Mesenchymal stem cell (in vitro differentiated cells and primary cell): ENCODE data around the gene ADCK2.
"Not testable (repeated sequence)": the region's sequence is repeated elsewhere in the genome, so short reads cannot be mapped to it uniquely, and the experiment has no call there.

ENCODE experiments used
- DNase-seq: peaks from one replicate; pipeline ENCODE4 v3.0.0-alpha.2; 2013
- H2AFZ ChIP-seq: one replicate; pipeline ENCODE4 v1.6.1; 2013; ENCODE audit warnings: low read depth, mild to moderate bottlenecking, control low read depth, inconsistent platforms, low read length, moderate library complexity
- H2AK5ac ChIP-seq: 2 replicates; pipeline ENCODE4 v1.6.1; 2013; ENCODE audit warnings: low read length, moderate library complexity, mild to moderate bottlenecking, inconsistent platforms; ENCODE audit not compliant: severe bottlenecking
- H2BK120ac ChIP-seq: one replicate; pipeline ENCODE4 v1.6.1; 2013; ENCODE audit warnings: low read depth, mild to moderate bottlenecking, inconsistent platforms, low read length, moderate library complexity
- H2BK12ac ChIP-seq, 2 experiments: one replicate each; pipeline ENCODE4 v1.6.1; 2013; ENCODE audit warnings: inconsistent platforms in 2 of 2, low read length in 2 of 2, mild to moderate bottlenecking in 2 of 2, moderate library complexity in 2 of 2, control low read depth in 1 of 2
- H2BK15ac ChIP-seq: one replicate; pipeline ENCODE4 v1.6.1; 2013; ENCODE audit warnings: mild to moderate bottlenecking, low read depth, inconsistent platforms; ENCODE audit not compliant: poor library complexity, severe bottlenecking
- H2BK5ac ChIP-seq: 2 replicates; pipeline ENCODE4 v1.6.1; 2013; ENCODE audit warnings: low read depth, mild to moderate bottlenecking, low read length, control low read depth, inconsistent platforms; ENCODE audit not compliant: poor library complexity, severe bottlenecking
- H3K14ac ChIP-seq, 2 experiments: one replicate each; pipeline ENCODE4 v1.6.1; 2013; ENCODE audit warnings: inconsistent platforms in 2 of 2, low read length in 2 of 2, control low read depth in 1 of 2, mild to moderate bottlenecking in 1 of 2, moderate library complexity in 1 of 2
- H3K18ac ChIP-seq, 2 experiments: one replicate each; pipeline ENCODE4 v1.6.1; 2013; ENCODE audit warnings: inconsistent platforms in 2 of 2, low read length in 2 of 2, control low read depth in 1 of 2, low read depth in 1 of 2, mild to moderate bottlenecking in 1 of 2
- H3K23ac ChIP-seq, 2 experiments: one replicate each; pipeline ENCODE4 v1.6.1; 2013; ENCODE audit warnings: inconsistent platforms in 2 of 2, low read length in 2 of 2, mild to moderate bottlenecking in 2 of 2, moderate library complexity in 2 of 2, control low read depth in 1 of 2
- H3K27ac ChIP-seq: 2 replicates; pipeline ENCODE4 v1.5.1; 2013; ENCODE audit warnings: mild to moderate bottlenecking, moderate library complexity, low read length, control low read depth, inconsistent platforms; ENCODE audit not compliant: poor library complexity, severe bottlenecking
- H3K27me3 ChIP-seq, 2 experiments: 2 replicates each; pipeline versions ENCODE4 v1.6.1 to v1.7.0; 2013; ENCODE audit warnings: low read length in 2 of 2, mild to moderate bottlenecking in 2 of 2, moderate library complexity in 2 of 2, control low read depth in 1 of 2, inconsistent platforms in 1 of 2; ENCODE audit not compliant: control insufficient read depth in 1 of 2, insufficient read depth in 1 of 2
- H3K36me3 ChIP-seq, 2 experiments: 2 replicates each; pipeline versions ENCODE4 v1.6.1 to v1.7.0; 2013; ENCODE audit warnings: low read length in 2 of 2, control low read depth in 1 of 2, inconsistent platforms in 1 of 2, low read depth in 1 of 2, mild to moderate bottlenecking in 1 of 2; ENCODE audit not compliant: insufficient read depth in 2 of 2, control insufficient read depth in 1 of 2
- H3K4ac ChIP-seq, 2 experiments: one replicate each; pipeline ENCODE4 v1.6.1; 2013; ENCODE audit warnings: inconsistent platforms in 2 of 2, low read length in 2 of 2, mild to moderate bottlenecking in 2 of 2, moderate library complexity in 2 of 2, control low read depth in 1 of 2, low read depth in 1 of 2
- H3K4me1 ChIP-seq: 2 replicates; pipeline ENCODE4 v1.6.1; 2013; ENCODE audit warnings: low read depth, low read length, control low read depth; ENCODE audit not compliant: control insufficient read depth, insufficient read depth
- H3K4me2 ChIP-seq: 2 replicates; pipeline ENCODE4 v1.6.1; 2013; ENCODE audit warnings: low read length, mild to moderate bottlenecking, inconsistent platforms; ENCODE audit not compliant: poor library complexity, severe bottlenecking
- H3K4me3 ChIP-seq, 2 experiments: 2 replicates each; pipeline versions ENCODE4 v1.5.1 to v1.7.0; 2013; ENCODE audit warnings: low read length in 2 of 2, mild to moderate bottlenecking in 2 of 2, control low read depth in 1 of 2, low read depth in 1 of 2; ENCODE audit not compliant: insufficient read depth in 1 of 2
- H3K79me1 ChIP-seq: replicated peaks from 2 replicates; pipeline ENCODE4 v1.6.1; 2013; ENCODE audit warnings: mild to moderate bottlenecking, control low read depth, low read length, inconsistent platforms; ENCODE audit not compliant: poor library complexity, severe bottlenecking
- H3K9ac ChIP-seq: 2 replicates; pipeline ENCODE4 v1.7.0; 2013; ENCODE audit warnings: mild to moderate bottlenecking, low read length, moderate library complexity
- H3K9me3 ChIP-seq: 2 replicates; pipeline ENCODE4 v1.7.0; 2013; ENCODE audit warnings: mild to moderate bottlenecking, low read length; ENCODE audit not compliant: control insufficient read depth
- H4K8ac ChIP-seq: one replicate; pipeline ENCODE4 v1.6.1; 2013; ENCODE audit warnings: inconsistent platforms, mild to moderate bottlenecking, low read length, moderate library complexity
- H4K91ac ChIP-seq: one replicate; pipeline ENCODE4 v1.6.1; 2013; ENCODE audit warnings: mild to moderate bottlenecking, low read length, inconsistent platforms
- WGBS: methylation state at CpG from one replicate; pipeline ENCODE4 v1.1.7; 2013; ENCODE audit warnings: mixed read lengths; 5-methylcytosine and 5-hydroxymethylcytosine counted together

ADCK2 gene

DNA sequence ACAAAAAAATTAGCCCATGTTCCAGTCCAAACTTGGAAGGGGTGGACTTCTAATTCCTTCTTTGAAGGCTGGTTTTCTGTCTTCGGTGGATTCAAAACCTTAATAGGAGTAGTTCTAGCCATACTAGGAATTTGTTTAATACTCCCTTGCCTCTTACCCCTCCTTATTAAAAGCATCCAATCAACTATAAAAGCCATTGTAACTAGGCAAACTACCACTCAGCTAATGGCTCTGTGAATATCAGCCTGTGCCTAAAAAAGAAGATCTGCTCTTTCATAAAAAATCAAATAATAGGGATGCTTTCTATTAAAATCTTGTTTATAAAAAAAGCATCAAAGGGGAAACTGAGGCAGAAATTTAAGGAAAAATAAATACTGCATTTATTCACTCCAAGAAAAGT is 4.1 kb upstream of the ADCK2 start:
- Histone ChIP-seq H2AFZ (no peak overlapping the region), H3K4ac (no peak overlapping the region), H3K79me1 (peaks cover 1% of the 10 kb centered on the region)

GRCh38 chr7:140669352-140669751 is 3.4 kb upstream of the ADCK2 start:
- H3K14ac ChIP-seq, result no peak overlapping the region
- no peak overlapping the region for H3K18ac ChIP-seq
- H2BK12ac ChIP-seq, result no peak overlapping the region
- H3K36me3 ChIP-seq, result no peaks in the 10 kb centered on the region
- no peak overlapping the region for H3K4ac ChIP-seq
- peaks cover 13% of the 10 kb centered on the region for H3K4me1 ChIP-seq
- 89% methylated on average over 3 of the region's 3 CpGs for WGBS
- DNase-seq, result no peak
- no peak overlapping the region for H2BK15ac ChIP-seq
- no peak overlapping the region for H2AK5ac ChIP-seq
- no peak overlapping the region for H4K91ac ChIP-seq
- no peak overlapping the region for H2BK5ac ChIP-seq
- H3K9ac ChIP-seq, result no peak overlapping the region
- H3K27me3 ChIP-seq, result no peaks in the 10 kb centered on the region
- H2BK120ac ChIP-seq, result no peak overlapping the region
- no peaks in the 10 kb centered on the region for H3K9me3 ChIP-seq
- no peak overlapping the region for H4K8ac ChIP-seq
- no peak overlapping the region for H3K4me3 ChIP-seq
- H2AFZ ChIP-seq, result no peak overlapping the region
- H3K23ac ChIP-seq, result no peak overlapping the region
- no peak overlapping the region for H3K4me2 ChIP-seq
- H3K27ac ChIP-seq, result no peak overlapping the region
- H3K79me1 ChIP-seq, result peaks cover 3% of the 10 kb centered on the region

More for the DNA sequence above, 4.1 kb upstream of the ADCK2 start:
- WGBS, result no CpG with 5 or more reads among the region's 1 CpG
- no peak overlapping the region for H3K9ac ChIP-seq
- no peak overlapping the region for H2BK5ac ChIP-seq
- no peak overlapping the region for H3K4me2 ChIP-seq
- no peak overlapping the region for H3K27ac ChIP-seq
- no peak overlapping the region for H2AK5ac ChIP-seq
- no peak overlapping the region for H2BK120ac ChIP-seq
- H3K36me3 ChIP-seq, result no peaks in the 10 kb centered on the region
- no peaks in the 10 kb centered on the region for H3K27me3 ChIP-seq
- DNase-seq, result no peak
- H3K14ac ChIP-seq, result no peak overlapping the region
- H3K23ac ChIP-seq, result no peak overlapping the region
- no peak overlapping the region for H4K91ac ChIP-seq
- H2BK15ac ChIP-seq, result no peak overlapping the region
- no peak overlapping the region for H4K8ac ChIP-seq
- H3K9me3 ChIP-seq, result no peaks in the 10 kb centered on the region
- no peak overlapping the region for H2BK12ac ChIP-seq
- H3K4me3 ChIP-seq, result no peak overlapping the region
- H3K4me1 ChIP-seq, result peaks cover 8% of the 10 kb centered on the region
- H3K18ac ChIP-seq, result no peak overlapping the region

- not testable (repeated sequence) for H3K14ac ChIP-seq, H3K27me3 ChIP-seq, H2AK5ac ChIP-seq, H3K9me3 ChIP-seq, H3K4ac ChIP-seq, H4K91ac ChIP-seq, H3K27ac ChIP-seq, H3K36me3 ChIP-seq, H3K4me3 ChIP-seq, H4K8ac ChIP-seq, H2AFZ ChIP-seq, H2BK15ac ChIP-seq, DNase-seq, H3K9ac ChIP-seq, H3K79me1 ChIP-seq, H2BK12ac ChIP-seq, H3K4me2 ChIP-seq, H3K18ac ChIP-seq, H2BK5ac ChIP-seq, H2BK120ac ChIP-seq, H3K23ac ChIP-seq
- H3K4me1 ChIP-seq, result peaks cover 15% of the 10 kb centered on the region
- WGBS, result 92% methylated on average over 9 of the region's 10 CpGs
Observed at GRCh38 chr7:140669862-140670261, 2.9 kb upstream of the ADCK2 start.

- Histone ChIP-seq H3K9me3 (no peaks in the 10 kb centered on the region), H3K79me1 (peaks cover 3% of the 10 kb centered on the region), H3K27me3 (no peaks in the 10 kb centered on the region), H4K91ac (no peak overlapping the region), H3K23ac (no peak overlapping the region), H3K27ac (no peak overlapping the region), H2BK12ac (no peak overlapping the region), H2BK15ac (no peak overlapping the region), H4K8ac (no peak overlapping the region), H3K18ac (no peak overlapping the region), H3K4ac (no peak overlapping the region), H2BK5ac (no peak overlapping the region), H2AK5ac (no peak overlapping the region), H3K14ac (no peak overlapping the region), H2AFZ (no peak overlapping the region), H3K4me2 (no peak overlapping the region), H2BK120ac (no peak overlapping the region), H3K36me3 (no peaks in the 10 kb centered on the region), H3K4me3 (no peak overlapping the region), H3K9ac (no peak overlapping the region), H3K4me1 (peaks cover 17% of the 10 kb centered on the region)
- 90% methylated on average over 3 of the region's 4 CpGs for whole genome bisulfite sequencing
- no peak for DNase-seq
Observed at GRCh38 chr7:140670343-140670935, 2.3 kb upstream of the ADCK2 start.
